ENCODE measurements around the gene P4HA2. TPM values are rescaled to one million over a fixed set of nuclear protein-coding genes. Genes with fewer than 3 reads are reported as not detected.

Gene P4HA2
- total and polyA plus RNA-seq, 2 of the 13 experiments (the other 11 are each of a cell fraction or from before 2014, with no cell fraction given), result 37.7 to 126 TPM

DNA sequence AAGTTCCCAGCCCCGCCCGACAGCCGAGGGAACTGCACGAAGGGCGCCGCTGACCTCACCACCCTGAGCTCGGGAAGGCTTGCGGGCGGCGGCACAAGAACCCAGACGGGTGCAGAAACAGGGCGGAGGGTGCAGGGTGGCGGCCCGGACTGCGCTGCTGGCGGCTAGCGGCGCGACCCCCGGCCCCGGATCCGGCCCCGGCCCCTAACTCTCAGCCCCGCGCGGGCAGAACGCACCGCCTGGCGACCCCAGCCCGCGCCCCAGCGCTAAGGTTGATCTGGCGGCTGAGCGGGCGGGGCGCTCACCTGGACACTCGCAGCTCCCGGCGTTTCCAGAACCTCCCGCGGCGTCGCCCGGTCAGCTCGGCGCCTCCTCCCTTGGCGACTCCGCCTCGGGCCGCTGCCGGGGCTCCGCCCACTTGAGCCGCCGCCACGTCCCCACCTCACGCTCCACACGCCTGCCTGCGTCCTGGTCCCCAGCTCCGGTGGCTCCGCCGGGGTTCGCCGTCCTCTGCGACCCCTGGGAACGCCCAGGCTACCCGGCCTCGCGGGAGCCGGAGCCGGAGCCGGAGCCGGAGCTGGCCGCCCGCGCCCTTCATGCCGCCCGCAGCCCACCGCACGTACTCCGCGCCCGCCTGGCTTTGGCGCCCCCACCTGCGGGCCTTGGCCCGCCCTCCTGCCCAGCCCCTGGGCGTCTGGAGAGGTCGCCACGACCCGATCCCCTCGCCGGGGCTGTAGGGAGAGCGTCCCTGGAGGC lies at the start of gene P4HA2 (continued):
- TF ChIP-seq, protein P1, sequence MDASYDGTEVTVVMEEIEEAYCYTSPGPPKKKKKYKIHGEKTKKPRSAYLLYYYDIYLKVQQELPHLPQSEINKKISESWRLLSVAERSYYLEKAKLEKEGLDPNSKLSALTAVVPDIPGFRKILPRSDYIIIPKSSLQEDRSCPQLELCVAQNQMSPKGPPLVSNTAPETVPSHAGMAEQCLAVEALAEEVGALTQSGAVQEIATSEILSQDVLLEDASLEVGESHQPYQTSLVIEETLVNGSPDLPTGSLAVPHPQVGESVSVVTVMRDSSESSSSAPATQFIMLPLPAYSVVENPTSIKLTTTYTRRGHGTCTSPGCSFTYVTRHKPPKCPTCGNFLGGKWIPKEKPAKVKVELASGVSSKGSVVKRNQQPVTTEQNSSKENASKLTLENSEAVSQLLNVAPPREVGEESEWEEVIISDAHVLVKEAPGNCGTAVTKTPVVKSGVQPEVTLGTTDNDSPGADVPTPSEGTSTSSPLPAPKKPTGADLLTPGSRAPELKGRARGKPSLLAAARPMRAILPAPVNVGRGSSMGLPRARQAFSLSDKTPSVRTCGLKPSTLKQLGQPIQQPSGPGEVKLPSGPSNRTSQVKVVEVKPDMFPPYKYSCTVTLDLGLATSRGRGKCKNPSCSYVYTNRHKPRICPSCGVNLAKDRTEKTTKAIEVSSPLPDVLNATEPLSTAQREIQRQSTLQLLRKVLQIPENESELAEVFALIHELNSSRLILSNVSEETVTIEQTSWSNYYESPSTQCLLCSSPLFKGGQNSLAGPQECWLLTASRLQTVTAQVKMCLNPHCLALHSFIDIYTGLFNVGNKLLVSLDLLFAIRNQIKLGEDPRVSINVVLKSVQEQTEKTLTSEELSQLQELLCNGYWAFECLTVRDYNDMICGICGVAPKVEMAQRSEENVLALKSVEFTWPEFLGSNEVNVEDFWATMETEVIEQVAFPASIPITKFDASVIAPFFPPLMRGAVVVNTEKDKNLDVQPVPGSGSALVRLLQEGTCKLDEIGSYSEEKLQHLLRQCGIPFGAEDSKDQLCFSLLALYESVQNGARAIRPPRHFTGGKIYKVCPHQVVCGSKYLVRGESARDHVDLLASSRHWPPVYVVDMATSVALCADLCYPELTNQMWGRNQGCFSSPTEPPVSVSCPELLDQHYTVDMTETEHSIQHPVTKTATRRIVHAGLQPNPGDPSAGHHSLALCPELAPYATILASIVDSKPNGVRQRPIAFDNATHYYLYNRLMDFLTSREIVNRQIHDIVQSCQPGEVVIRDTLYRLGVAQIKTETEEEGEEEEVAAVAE (CRISPR knock-in tag; IDR thresholded peaks at IDR 0.05; ENCODE audit: borderline replicate concordance), result no peak
- no peak for TF ChIP-seq NRL (CRISPR knock-in tag; IDR thresholded peaks at IDR 0.05; ENCODE audit: borderline replicate concordance)
- 0 out of 2 replicates have a peak, but pooled peaks have one; percentile 13 for TF ChIP-seq JUN (CRISPR knock-in tag; IDR thresholded peaks at IDR 0.05)
- TF ChIP-seq, protein P2, sequence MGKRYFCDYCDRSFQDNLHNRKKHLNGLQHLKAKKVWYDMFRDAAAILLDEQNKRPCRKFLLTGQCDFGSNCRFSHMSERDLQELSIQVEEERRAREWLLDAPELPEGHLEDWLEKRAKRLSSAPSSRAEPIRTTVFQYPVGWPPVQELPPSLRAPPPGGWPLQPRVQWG (CRISPR knock-in tag; IDR thresholded peaks at IDR 0.05; ENCODE audit: borderline replicate concordance, low read depth), result no peak
- no peak for TF ChIP-seq ZNF296 (CRISPR knock-in tag; conservative IDR thresholded peaks at IDR 0.05)
- TF ChIP-seq THYN1 (CRISPR knock-in tag; IDR thresholded peaks at IDR 0.05; ENCODE audit: borderline replicate concordance, low read depth), result no peak
- TF ChIP-seq ZNF547 (CRISPR knock-in tag; IDR thresholded peaks at IDR 0.05), result peak; percentile 93
- TF ChIP-seq, protein P3, sequence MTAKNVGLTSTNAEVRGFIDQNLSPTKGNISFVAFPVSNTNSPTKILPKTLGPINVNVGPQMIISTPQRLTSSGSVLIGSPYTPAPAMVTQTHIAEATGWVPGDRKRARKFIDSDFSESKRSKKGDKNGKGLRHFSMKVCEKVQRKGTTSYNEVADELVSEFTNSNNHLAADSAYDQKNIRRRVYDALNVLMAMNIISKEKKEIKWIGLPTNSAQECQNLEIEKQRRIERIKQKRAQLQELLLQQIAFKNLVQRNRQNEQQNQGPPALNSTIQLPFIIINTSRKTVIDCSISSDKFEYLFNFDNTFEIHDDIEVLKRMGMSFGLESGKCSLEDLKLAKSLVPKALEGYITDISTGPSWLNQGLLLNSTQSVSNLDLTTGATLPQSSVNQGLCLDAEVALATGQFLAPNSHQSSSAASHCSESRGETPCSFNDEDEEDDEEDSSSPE (CRISPR knock-in tag; IDR thresholded peaks at IDR 0.05), result peak; percentile 57; the same call in 1 of the 2 replicates
- TF ChIP-seq HCFC1 (IDR thresholded peaks at IDR 0.05; ENCODE audit: low read depth, low read length), result no peak; the same call in 1 of the 2 replicates
- no peak for TF ChIP-seq CREM (IDR thresholded peaks at IDR 0.05)
- TF ChIP-seq CREM (CRISPR knock-in tag; IDR thresholded peaks at IDR 0.05), result no peak
- TF ChIP-seq MIXL1 (CRISPR knock-in tag; IDR thresholded peaks at IDR 0.05), result no peak
- TF ChIP-seq, protein P4, sequence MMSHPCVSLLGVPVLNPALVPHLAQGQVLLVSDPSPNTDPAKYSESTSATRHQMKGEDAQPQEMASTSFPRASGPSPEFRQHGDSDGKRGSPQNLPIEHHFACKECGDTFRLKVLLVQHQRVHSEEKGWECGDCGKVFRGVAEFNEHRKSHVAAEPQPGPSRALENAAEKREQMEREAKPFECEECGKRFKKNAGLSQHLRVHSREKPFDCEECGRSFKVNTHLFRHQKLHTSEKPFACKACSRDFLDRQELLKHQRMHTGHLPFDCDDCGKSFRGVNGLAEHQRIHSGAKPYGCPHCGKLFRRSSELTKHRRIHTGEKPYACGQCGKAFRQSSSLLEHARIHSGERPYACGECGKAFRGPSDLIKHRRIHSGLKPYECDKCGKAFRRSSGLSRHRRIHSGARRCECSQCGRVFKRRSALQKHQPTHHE (CRISPR knock-in tag; IDR thresholded peaks at IDR 0.05; ENCODE audit: borderline replicate concordance), result no peak
- TF ChIP-seq FOXO1 (CRISPR knock-in tag; IDR thresholded peaks at IDR 0.05), result no peak; the same call in 1 of the 2 replicates
- TF ChIP-seq, protein P5, sequence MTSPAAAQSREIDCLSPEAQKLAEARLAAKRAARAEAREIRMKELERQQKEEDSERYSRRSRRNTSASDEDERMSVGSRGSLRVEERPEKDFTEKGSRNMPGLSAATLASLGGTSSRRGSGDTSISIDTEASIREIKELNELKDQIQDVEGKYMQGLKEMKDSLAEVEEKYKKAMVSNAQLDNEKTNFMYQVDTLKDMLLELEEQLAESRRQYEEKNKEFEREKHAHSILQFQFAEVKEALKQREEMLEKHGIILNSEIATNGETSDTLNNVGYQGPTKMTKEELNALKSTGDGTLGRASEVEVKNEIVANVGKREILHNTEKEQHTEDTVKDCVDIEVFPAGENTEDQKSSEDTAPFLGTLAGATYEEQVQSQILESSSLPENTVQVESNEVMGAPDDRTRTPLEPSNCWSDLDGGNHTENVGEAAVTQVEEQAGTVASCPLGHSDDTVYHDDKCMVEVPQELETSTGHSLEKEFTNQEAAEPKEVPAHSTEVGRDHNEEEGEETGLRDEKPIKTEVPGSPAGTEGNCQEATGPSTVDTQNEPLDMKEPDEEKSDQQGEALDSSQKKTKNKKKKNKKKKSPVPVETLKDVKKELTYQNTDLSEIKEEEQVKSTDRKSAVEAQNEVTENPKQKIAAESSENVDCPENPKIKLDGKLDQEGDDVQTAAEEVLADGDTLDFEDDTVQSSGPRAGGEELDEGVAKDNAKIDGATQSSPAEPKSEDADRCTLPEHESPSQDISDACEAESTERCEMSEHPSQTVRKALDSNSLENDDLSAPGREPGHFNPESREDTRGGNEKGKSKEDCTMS (CRISPR knock-in tag; conservative IDR thresholded peaks at IDR 0.05), result no peak
- no peak for TF ChIP-seq ZNF7 (CRISPR knock-in tag; IDR thresholded peaks at IDR 0.05)
- no peak for TF ChIP-seq ZNF660 (CRISPR knock-in tag; IDR thresholded peaks at IDR 0.05; ENCODE audit: borderline replicate concordance, low read depth)
- TF ChIP-seq ZNF562 (CRISPR knock-in tag; IDR thresholded peaks at IDR 0.05; ENCODE audit: borderline replicate concordance), result no peak
- no peak for TF ChIP-seq PAWR (CRISPR knock-in tag; IDR thresholded peaks at IDR 0.05; ENCODE audit: borderline replicate concordance)
